HEK293 (cell line): ENCODE results near the gene ARHGEF40.
A peak's percentile ranks its signal among the peaks of the same experiment; 100 is the strongest.

Source experiments
- HOXA7 ChIP-seq: sonication (generic); formaldehyde crosslinking; IDR thresholded peaks from 2 replicates; pipeline ENCODE4 v1.8.1; 2022; ENCODE audit warnings: missing genetic modification reagents, borderline replicate concordance
- PBX3 ChIP-seq: sonication (generic); formaldehyde crosslinking; IDR thresholded peaks from 2 replicates; pipeline ENCODE4 v1.8.1; 2022; ENCODE audit warnings: mild to moderate bottlenecking, moderate library complexity, missing genetic modification reagents
- REST ChIP-seq: fragments of 450-650 bp; formaldehyde crosslinking; IDR thresholded peaks from 2 replicates; pipeline ENCODE4 v1.5.1; 2016; ENCODE audit warnings: missing biosample characterization, missing genetic modification characterization
- WT1 ChIP-seq: fragments of 450-650 bp; formaldehyde crosslinking; IDR thresholded peaks from 2 replicates; pipeline ENCODE4 v1.5.1; 2016; ENCODE audit warnings: missing biosample characterization, missing genetic modification characterization
- ZFHX2 ChIP-seq: fragments of 450-650 bp; formaldehyde crosslinking; conservative IDR thresholded peaks from 2 replicates; pipeline ENCODE4 v1.5.1; 2016; ENCODE audit warnings: missing biosample characterization, missing genetic modification characterization
- ZIC2 ChIP-seq: fragments of 450-650 bp; formaldehyde crosslinking; IDR thresholded peaks from 2 replicates; pipeline ENCODE4 v1.5.1; 2016; ENCODE audit warnings: missing biosample characterization, missing genetic modification characterization
- ZNF423 ChIP-seq: fragments of 450-650 bp; formaldehyde crosslinking; IDR thresholded peaks from 2 replicates; pipeline ENCODE4 v1.5.1; 2016; ENCODE audit warnings: missing biosample characterization, missing genetic modification characterization
- ZNF426 ChIP-seq: fragments of 450-650 bp; formaldehyde crosslinking; IDR thresholded peaks from 2 replicates; pipeline ENCODE4 v1.5.1; 2017; ENCODE audit warnings: missing biosample characterization, missing genetic modification characterization, mild to moderate bottlenecking, inconsistent platforms, moderate library complexity
- ZNF449 ChIP-seq: fragments of 450-650 bp; formaldehyde crosslinking; IDR thresholded peaks from 2 replicates; pipeline ENCODE4 v1.5.1; 2017; ENCODE audit warnings: missing biosample characterization, mild to moderate bottlenecking, missing genetic modification characterization, moderate library complexity
- ZNF530 ChIP-seq: fragments of 450-650 bp; formaldehyde crosslinking; IDR thresholded peaks from 2 replicates; pipeline ENCODE4 v1.5.1; 2016; ENCODE audit warnings: low read depth, missing biosample characterization, missing genetic modification characterization
- ZNF704 ChIP-seq: fragments of 450-650 bp; formaldehyde crosslinking; IDR thresholded peaks from 2 replicates; pipeline ENCODE4 v1.5.1; 2016; ENCODE audit warnings: missing biosample characterization, missing genetic modification characterization
- TF ChIP-seq, protein P1 (sequence below): fragments of 450-650 bp; formaldehyde crosslinking; IDR thresholded peaks from 2 replicates; pipeline ENCODE4 v1.5.1; 2016; ENCODE audit warnings: missing biosample characterization, missing genetic modification characterization
- TF ChIP-seq, protein P2 (sequence below): fragments of 450-650 bp; formaldehyde crosslinking; IDR thresholded peaks from 2 replicates; pipeline ENCODE4 v1.5.1; 2017; ENCODE audit warnings: missing biosample characterization, missing genetic modification characterization

DNA sequence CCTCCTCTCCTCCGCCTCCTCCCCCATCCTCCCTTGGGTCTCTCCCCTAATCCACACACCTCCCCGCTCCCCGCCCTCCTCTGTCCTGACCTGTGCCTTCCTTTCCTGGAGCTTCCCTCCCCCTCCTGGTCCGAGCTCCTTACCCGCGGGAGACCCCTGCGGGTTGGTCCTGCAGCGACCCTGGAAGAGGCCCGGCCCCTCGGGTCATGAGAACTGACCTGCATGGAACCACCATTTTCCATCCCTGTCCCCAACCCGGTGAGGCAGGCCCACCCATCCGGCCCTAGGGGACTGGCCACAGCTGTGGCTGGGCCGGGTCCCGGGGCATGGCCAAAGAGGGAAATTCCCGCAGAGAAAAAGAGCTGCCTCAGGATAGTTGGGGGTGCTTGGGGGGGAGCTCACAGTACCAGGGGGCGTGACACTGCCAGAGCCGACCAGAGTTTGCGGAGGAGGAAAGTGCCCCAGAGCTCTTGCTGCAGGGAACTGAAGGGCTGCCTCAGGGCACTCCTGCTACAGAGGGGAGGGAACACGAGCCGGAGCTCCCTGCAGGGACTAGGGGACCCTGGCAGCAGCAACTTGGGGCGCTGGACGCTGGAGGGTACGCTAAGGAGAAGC is 613 bp downstream of the ARHGEF40 start:
- no peak for TF ChIP-seq ZNF449
- TF ChIP-seq, protein P1, sequence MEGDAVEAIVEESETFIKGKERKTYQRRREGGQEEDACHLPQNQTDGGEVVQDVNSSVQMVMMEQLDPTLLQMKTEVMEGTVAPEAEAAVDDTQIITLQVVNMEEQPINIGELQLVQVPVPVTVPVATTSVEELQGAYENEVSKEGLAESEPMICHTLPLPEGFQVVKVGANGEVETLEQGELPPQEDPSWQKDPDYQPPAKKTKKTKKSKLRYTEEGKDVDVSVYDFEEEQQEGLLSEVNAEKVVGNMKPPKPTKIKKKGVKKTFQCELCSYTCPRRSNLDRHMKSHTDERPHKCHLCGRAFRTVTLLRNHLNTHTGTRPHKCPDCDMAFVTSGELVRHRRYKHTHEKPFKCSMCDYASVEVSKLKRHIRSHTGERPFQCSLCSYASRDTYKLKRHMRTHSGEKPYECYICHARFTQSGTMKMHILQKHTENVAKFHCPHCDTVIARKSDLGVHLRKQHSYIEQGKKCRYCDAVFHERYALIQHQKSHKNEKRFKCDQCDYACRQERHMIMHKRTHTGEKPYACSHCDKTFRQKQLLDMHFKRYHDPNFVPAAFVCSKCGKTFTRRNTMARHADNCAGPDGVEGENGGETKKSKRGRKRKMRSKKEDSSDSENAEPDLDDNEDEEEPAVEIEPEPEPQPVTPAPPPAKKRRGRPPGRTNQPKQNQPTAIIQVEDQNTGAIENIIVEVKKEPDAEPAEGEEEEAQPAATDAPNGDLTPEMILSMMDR (tag by site-specific recombination) = peak; percentile 57
- no peak; the same call in 1 of the 2 replicates for TF ChIP-seq REST (tag by site-specific recombination)
- TF ChIP-seq, protein P2, sequence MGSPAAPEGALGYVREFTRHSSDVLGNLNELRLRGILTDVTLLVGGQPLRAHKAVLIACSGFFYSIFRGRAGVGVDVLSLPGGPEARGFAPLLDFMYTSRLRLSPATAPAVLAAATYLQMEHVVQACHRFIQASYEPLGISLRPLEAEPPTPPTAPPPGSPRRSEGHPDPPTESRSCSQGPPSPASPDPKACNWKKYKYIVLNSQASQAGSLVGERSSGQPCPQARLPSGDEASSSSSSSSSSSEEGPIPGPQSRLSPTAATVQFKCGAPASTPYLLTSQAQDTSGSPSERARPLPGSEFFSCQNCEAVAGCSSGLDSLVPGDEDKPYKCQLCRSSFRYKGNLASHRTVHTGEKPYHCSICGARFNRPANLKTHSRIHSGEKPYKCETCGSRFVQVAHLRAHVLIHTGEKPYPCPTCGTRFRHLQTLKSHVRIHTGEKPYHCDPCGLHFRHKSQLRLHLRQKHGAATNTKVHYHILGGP = no peak
- no peak for TF ChIP-seq ZNF530
- no peak for TF ChIP-seq HOXA7 (CRISPR knock-in tag)
- TF ChIP-seq ZIC2 (tag by site-specific recombination) = peak; percentile 53
- 0 out of 2 replicates have a peak, but pooled peaks have one; percentile 6 for TF ChIP-seq ZFHX2 (tag by site-specific recombination)
- TF ChIP-seq ZNF426 (tag by site-specific recombination) = no peak
- TF ChIP-seq WT1 = peak; percentile 91
- no peak for TF ChIP-seq ZNF704 (tag by site-specific recombination)
- no peak for TF ChIP-seq PBX3 (CRISPR knock-in tag)
- TF ChIP-seq ZNF423 (tag by site-specific recombination) = 0 out of 2 replicates have a peak, but pooled peaks have one; percentile 68
